Effector CD4-positive, alpha-beta T cell (primary cell): ENCODE results near the gene PODN. TPM values are rescaled to one million over a fixed set of nuclear protein-coding genes. Genes with fewer than 3 reads are reported as not detected.

Experiments used
- DNase-seq: peaks from one replicate; pipeline ENCODE4 v3.0.0-alpha.2; 2020
- total RNA-seq: gene quantifications from one replicate; lab custom pipeline; 2026; lab: John Stamatoyannopoulos, UW

Gene PODN
- not detected for total RNA-seq

DNA sequence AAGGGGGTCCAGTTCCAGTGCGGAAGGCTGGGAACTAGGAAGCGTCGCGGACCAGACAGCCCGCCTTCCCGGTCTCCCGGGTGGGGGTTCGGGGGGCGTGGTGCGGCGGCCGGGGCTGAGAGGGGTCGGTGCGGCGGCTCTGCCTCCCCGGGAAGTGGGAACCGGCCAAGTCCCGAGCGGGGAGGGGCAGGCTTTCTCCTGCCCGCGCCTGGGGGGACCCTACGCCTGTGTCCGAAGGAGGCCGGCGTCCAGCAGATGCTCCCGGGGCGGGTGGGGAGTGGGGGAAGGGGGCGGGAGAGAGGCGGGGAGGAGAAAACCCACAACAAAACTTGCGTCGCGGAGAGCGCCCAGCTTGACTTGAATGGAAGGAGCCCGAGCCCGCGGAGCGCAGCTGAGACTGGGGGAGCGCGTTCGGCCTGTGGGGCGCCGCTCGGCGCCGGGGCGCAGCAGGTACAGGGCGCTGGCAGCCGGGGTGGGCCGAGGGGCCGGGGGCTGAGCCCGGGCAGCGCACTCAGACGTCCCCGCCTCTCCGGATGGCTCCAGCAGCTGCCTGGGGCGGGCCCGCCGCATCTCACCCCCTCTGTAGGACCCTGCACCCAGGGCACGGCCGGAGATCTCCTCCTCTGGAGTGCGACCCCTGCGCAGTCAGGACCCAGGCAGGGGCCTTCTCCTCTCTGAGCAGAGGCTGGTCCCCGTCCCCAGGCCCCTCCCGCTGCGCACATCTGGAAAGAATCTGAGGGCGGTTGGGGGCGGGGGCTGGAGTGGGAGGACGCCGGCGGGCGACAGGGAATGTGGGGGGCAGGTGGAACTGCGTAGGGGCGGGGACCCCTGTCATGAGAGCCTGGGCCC, at the start of gene PODN:
TSS of gene PODN (plus strand) at position 355 of the 849 bp plus-strand sequence. CDS start 7,643 bp downstream, outside the sequence.
- DNase-seq = no peak

GRCh38 chr1:53014791-53015507, 47.1 kb upstream of the PODN start:
- peak; percentile 76 for DNase-seq

DNA sequence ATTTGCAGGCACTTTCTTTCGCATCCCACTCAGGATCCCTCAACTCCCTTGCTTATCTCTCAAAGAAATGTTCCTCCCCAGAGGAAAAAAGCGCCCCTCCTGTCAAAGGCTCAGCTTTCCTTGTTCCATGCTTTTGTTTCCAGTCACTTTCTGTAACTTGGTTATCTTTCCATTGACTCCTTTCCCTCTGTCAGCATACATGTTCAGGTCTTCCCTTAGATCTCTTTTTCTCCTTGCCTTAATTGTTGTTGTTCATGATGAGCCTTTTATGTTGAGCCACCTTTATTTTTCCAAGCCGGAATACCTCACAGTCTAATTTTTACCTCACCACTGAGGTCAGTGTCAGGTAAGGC, 46.5 kb upstream of the PODN start:
- DNase-seq = no peak

GRCh38 chr1:53016705-53017104, 45.3 kb upstream of the PODN start:
- DNase-seq = no peak

DNA sequence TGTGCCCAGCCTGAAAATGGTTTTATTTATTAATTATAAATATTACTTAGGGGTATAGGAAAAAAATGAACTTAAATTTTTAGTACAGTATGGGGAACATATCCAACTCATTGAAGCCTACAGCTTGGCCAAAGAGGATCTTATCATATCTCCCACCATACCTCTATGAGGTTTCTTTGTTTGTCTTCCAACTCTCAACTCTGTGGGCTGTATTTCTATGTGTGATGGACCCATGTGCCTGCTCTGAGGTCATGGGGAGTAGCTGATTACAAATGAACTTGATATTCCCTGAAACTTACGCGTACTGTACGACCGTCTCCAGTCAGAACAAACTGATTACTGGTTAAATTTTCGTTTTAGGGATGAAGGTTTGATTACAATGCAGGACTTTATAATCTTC, 41.4 kb upstream of the PODN start:
- no peak for DNase-seq

GRCh38 chr1:53022179-53022578, 39.8 kb upstream of the PODN start:
- DNase-seq = no peak

DNA sequence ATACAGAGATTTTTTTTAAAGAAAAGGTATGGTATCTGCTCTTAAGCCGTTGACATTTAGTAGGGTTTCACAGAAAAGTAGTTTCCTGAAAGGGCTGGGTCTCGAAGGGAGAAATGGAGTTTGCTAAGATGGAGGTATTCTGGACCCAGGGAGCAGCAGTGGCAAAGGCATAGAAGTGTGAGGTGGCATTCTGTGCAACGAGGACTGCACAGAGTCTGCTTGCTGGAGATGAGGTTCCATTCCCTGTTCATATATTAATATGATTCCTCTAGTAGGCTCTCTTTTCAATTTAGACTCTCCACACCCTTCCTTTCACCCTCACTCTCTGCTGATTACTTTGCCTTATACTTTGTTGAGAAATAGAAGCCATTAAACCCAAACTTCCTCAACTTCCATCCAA, 38.5 kb upstream of the PODN start:
- DNase-seq = no peak

DNA sequence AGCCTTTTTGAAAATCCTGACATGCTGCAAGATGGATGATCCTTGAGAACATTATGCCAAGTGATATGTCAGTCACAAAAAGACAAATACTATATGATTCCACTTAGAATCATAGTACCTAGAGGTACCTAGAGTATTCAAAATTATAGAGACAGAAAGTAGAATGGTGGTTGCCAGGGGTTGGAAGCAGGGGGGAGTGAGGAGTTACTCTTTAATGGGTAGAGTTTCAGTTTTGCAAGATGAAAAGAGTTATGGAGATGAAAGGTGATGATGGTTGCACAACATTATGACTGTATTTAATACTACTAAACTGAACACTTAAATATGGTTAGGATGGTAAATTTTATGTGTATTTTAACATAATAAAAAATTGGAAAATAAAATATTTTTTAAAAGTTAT, 37.9 kb upstream of the PODN start:
- no peak for DNase-seq

GRCh38 chr1:53025034-53025768, 36.8 kb upstream of the PODN start:
- no peak for DNase-seq

DNA sequence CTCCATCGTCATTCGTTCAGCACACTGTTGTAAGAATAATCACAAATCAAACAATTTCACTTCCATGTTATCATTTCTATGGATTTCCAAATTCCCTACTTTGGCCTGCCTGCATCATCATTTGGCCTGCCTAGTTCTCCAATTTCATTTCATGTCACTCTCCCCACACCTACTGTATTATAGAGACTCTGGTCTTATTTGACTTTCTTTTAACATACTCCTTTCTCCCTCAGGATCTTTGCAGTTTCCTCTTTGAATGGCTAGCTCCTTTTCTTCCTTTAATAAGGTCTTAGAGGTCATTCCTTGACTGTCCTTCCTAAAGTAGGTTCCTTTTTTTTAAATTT, 36.3 kb upstream of the PODN start:
- no peak for DNase-seq

- no peak for DNase-seq
Measured at GRCh38 chr1:53026254-53026653, 35.8 kb upstream of the PODN start.

GRCh38 chr1:53031732-53032131, 30.3 kb upstream of the PODN start:
- no peak for DNase-seq

GRCh38 chr1:53037159-53037558, 24.9 kb upstream of the PODN start:
- no peak for DNase-seq

DNA sequence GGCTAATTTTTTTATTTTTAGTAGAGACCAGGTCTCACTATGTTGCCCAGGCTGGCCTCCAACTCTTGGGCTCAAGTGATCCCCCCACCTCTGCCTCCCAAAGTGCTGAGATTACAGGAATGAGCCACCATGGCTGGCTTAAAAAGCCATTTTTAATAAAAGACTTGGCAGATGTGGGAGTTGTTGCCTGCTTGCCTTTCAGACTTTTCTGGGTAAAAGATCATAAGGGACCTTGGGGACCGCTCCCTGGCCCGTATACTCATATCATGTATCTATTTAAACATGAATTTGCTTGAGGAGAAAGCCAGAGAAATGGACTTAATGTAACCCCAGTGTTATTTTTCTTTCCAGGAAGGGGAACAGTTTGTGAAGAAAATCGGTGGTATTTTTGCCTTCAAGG, 23.4 kb upstream of the PODN start:
- DNase-seq = no peak

DNA sequence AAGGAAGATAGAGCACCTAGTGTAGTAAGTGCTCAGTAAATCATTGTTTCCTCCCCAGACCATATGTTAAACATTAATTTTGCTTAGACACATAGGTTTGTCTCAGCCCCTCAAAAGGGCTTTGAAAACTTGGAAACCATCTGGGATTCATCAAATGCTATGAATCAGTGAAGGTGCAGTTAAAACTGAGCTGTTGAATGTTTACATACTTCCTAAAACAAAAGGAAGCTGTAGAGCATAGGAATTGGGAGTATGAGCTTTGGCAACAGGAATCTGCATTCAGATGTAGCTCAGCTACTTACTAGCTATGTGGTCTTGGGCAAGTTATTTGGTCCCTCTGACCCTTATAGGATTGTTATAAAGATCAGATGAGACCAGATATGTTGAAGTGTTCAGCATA, 18.7 kb upstream of the PODN start:
- no peak for DNase-seq

- no peak for DNase-seq
Measured at GRCh38 chr1:53044926-53045325, 17.1 kb upstream of the PODN start.

DNA sequence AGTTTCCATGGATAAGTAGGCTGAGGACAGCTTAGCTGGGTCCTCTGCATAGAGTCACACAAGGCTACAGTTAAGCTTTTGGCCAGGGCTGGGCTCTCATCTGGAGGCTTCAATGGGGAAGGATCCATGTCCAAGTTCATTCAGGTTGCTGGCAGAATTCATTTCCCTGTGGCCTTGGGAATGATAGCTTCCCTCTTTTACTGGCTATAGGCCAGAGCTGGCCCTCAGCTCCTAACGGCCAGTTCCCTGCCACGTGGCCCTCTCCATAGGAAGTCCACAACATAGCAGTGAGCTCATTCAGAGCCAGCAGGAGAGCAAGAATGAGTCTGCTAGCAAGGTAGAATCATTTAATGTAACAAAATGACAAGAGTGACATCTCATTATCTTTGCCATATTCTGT, 15.1 kb upstream of the PODN start:
- no peak for DNase-seq

DNA sequence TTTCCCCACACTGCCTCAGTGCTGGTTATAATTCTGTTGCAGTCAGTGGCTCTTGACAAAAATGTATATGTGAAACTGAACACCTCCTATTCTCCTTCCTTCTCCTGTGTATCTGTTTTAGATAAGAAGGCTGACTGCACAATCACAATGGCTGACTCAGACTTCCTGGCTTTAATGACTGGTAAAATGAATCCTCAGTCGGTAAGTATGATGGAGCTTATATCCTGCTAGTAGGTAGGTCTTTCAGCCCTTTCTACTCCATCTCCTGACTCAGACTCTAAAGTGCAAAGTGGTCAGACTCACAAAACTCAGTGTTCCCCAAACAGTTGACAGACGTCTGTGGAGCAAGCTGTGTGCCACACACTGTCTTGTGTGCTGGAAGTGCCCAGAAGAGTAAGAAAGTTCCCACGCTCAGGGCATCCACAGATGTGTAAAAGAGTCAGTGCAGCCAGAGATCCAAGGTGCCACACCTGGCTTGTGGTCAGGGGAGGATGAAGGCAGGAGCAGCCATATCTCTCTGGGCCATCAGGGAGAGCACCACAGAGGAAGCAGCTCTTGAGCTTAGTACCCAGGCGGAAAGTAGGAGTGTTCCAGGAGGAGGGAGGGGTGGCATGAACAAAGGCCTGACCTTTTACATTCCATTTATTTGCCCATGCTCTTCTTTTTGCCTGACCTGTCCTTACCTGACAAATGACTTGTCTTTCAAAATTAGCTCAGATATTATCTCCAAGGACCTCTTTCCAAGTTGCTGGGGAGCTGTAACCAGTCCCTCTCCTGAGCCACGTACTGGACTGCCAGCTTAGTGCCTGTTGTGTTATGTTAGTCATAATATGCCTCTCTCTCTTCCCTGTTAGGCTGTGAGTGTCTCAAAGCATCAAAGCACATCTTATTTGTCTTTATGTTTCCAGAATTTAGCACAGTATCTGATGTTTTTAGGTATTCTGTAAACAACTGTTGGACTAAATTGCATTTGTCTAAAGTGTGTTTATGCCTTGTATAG, 14.0 kb upstream of the PODN start:
- no peak for DNase-seq

DNA sequence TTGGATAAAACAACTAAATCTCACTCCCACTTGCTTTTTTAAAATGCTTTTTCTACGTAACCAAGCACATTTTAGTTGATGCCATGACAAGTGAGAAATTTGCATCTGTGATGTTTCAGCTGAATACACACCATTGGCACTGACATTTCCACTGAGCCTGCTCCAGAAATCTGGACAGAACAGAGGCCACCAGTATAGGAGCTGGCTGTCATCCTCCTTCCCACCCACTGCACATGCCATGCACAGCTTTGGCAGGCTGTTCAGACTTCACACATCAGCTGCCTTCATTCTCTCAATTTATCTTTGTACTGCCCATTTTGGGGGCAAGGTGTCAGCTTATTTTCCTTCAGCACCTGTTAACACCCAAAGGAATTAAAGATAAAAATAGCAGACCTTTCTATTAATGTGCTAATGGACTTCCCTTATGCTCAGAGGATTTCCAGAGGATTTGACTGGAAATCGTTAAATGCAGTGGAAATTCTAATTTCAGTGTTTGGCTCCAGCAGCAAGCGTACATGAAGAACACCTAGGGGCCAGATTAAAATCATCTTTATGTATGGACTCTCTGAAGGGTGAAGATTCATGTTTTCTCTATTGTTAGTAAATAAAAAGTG, 12.9 kb upstream of the PODN start:
- no peak for DNase-seq

- no peak for DNase-seq
Measured at GRCh38 chr1:53049574-53049967, 12.4 kb upstream of the PODN start.

DNA sequence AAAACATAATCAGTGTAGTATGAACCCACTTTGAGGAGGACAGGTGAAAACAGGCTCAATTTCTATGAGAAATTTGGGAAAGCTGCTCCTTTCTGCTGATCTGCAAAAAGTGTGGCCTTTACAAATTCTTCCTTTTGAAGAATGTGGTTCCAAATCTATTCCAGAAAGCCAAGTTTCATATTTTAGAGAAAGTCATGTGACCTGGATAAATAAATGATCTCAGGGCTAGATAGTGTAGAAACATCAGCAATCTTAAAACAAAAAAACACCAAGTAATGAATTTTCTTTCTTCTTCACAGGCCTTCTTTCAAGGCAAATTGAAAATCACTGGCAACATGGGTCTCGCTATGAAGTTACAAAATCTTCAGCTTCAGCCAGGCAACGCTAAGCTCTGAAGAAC, 11.7 kb upstream of the PODN start:
- no peak for DNase-seq

DNA sequence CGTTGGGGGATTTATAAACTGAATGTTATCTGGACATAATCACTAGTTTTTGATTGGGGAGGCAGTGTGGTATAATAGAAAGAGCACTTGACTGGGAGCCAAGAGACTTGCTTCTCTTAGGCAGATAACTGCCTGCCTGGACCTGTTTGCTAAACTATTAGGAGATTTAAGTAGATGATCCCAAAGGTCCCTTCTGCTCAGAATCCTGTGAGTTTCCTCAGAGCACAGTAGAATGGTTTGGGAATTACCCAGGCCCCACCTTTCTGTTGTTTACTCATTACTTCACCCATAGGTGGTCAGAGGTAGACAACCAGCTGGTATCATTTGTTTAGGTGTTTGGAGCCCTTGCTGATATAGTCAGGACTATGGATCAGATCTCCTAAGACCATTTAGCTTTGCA, 10.3 kb upstream of the PODN start:
- DNase-seq = no peak
